Left kidney (tissue), 1 donor: Measurements from ENCODE around the gene CBX2. TPM values are rescaled to one million over a fixed set of nuclear protein-coding genes. Genes with fewer than 3 reads are reported as not detected.

ENCODE experiments used
- polyA plus RNA-seq: library from polyadenylated mRNA; unstranded; fragments of 120-200 nt; gene quantifications from one replicate; pipeline ENCODE4 v1.2.1, GENCODE V29; 2013; ENCODE audit not compliant: insufficient read length

CBX2 gene
- polyA plus RNA-seq, 1 donor = 22.9 TPM

Other genes with a start within 250 kb of the CBX2 start
- 1.2 TPM for gene RBFOX3, start 167.1 kb upstream of the CBX2 start, polyA plus RNA-seq
- 4.7 TPM for gene ENPP7, start 47.2 kb upstream of the CBX2 start, polyA plus RNA-seq
- 11.6 TPM for gene CBX8, start 18.9 kb downstream of the CBX2 start, polyA plus RNA-seq
- 9.5 TPM for gene CBX4, start 61.3 kb downstream of the CBX2 start, polyA plus RNA-seq